Adrenal gland (tissue), 12 donors: ENCODE results near the gene GPRIN1. TPM values are rescaled to one million over a fixed set of nuclear protein-coding genes. Genes with fewer than 3 reads are reported as not detected.

Experiments
- DNase-seq, 7 donors: peaks; one replicate each; pipeline ENCODE4 v3.0.0-alpha.2; 2019 to 2020
- H3K27ac ChIP-seq, 5 donors: fragments of 200-600 bp; sonication (generic) in 4 of 5; 1 replicate in 3 of 5; 2 replicates in 2 of 5; pipeline versions ENCODE4 v1.5.1 to v1.8.0; 2016 to 2020; ENCODE audit warnings: mild to moderate bottlenecking in 1 of 5
- H3K27me3 ChIP-seq: fragments of 200-600 bp; 2 replicates; pipeline ENCODE4 v1.8.0; 2021
- H3K36me3 ChIP-seq, 2 donors: fragments of 200-600 bp; replicated peaks in 1 of 2; 1 replicate in 1 of 2; 2 replicates in 1 of 2; pipeline versions ENCODE4 v1.5.1 to v1.8.0; 2018 to 2022
- H3K4me1 ChIP-seq, 2 donors: fragments of 200-600 bp; replicated peaks in 1 of 2; 1 replicate in 1 of 2; 2 replicates in 1 of 2; pipeline versions ENCODE4 v1.5.1 to v1.8.0; 2018 to 2021
- H3K4me3 ChIP-seq, 4 donors: fragments of 200-600 bp; sonication (generic) in 3 of 4; one replicate each; pipeline ENCODE4 v1.5.1; 2016 to 2018
- H3K9me3 ChIP-seq, 3 donors: fragments of 200-600 bp; sonication (generic) in 1 of 3; replicated peaks in 1 of 3; 1 replicate in 2 of 3; 2 replicates in 1 of 3; pipeline versions ENCODE4 v1.5.1 to v1.8.0; 2016 to 2021
- CTCF ChIP-seq, 6 experiments: fragments of 450-650 bp in 4 of 6; fragments of 200-600 bp in 2 of 6; sonication (generic) in 1 of 6; IDR thresholded peaks; 1 replicate in 5 of 6; 2 replicates in 1 of 6; pipeline versions ENCODE4 v1.5.1 to v1.8.0; 2016 to 2021; ENCODE audit warnings: antibody characterized with exemption in 6 of 6, mild to moderate bottlenecking in 2 of 6, moderate library complexity in 1 of 6
- POLR2A ChIP-seq, 2 donors: fragments of 450-650 bp; IDR thresholded peaks; one replicate each; pipeline ENCODE4 v1.6.1; 2017; ENCODE audit warnings: antibody characterized with exemption in 2 of 2, mild to moderate bottlenecking in 2 of 2, moderate library complexity in 1 of 2
- WGBS, 4 donors: extraction: QIAGEN DNeasy Blood & Tissue Kit in 2 of 4; methylation state at CpG; one replicate each; pipeline versions ENCODE4 v1.1.5 to v1.1.7; 2013 to 2017; 5-methylcytosine and 5-hydroxymethylcytosine counted together
- intact Hi-C, 2 donors: fragments of 100-400 bp; cut with DNase I; formaldehyde crosslinking; loops; one replicate each; pipeline versions ENCODE4 v1.14.1 to v1.15.0; 2022 to 2023
- polyA plus RNA-seq, 3 donors: library from polyadenylated mRNA; stranded (reverse); fragments of 200-250 nt in 2 of 3; fragments of 350-450 nt in 1 of 3; fragmentation: Illumina TruSeq in 1 of 3; extraction: RNeasy Lipid Tissue Mini Kit (QIAGEN cat#74804) in 1 of 3; gene quantifications; one replicate each; pipeline ENCODE4 v1.2.3, GENCODE V29; 2013 to 2014
- total RNA-seq, 9 donors: library from RNA; depleted of rRNA in 4 of 9; stranded (reverse); fragments of >200 nt in 4 of 9; fragments of 120-200 nt in 1 of 9; fragmentation: NEBNext Ultra II Directional in 1 of 9; extraction: Animal tissue kit (Norgen Biotek cat#: 25700) in 1 of 9; gene quantifications; one replicate each; pipeline versions ENCODE4 v1.1.0 to v1.2.4, GENCODE V29; 2013 to 2023
- donor health status: healthy with polysubstance abuse.
- donor health status: Bipolar disorder and iron deficiency.
- donor health status: DM: yes; HTN: yes; CAD: no.
- donor health status: DM: no; HTN: no; CAD: no.
- donor health status: DM: no; HTN: no; CAD: no.
- donor health status: DM: yes; HTN: yes; CAD: no.

The GPRIN1 gene
- total and polyA plus RNA-seq, 12 donors: 0.42 to 4.0 (median 1.4) TPM

DNA sequence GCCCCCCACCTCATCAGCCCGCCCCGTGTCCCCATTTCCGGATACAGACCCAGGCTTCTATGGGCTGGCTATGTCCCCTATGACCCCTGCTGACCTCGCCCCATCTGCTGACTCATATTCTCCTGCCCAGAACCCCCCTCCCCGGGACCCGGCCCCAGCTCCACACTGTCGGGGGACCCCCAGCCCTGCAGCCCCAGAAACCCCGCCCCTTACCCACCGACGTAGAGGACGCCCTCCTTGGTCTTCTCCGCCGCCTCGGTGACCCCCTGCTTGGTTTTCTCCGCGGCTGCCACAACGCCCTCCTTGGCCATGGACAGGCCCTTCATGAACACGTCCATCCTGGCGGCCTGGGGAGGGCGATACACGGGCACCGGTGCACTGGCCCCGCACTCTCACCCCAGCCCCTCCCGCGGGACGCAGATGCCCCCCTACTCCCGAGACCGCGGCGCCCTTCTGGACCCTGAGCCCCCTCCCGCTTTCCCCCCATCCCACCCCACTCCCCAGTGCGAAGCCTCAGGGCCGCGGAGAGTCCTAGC lies 19.4 kb upstream of the GPRIN1 start:
- 13 to 35% (median 14%) methylated on average over 4 to 34 of the region's 34 CpGs for WGBS, 4 donors
- no peak for DNase-seq
- Histone ChIP-seq H3K4me3 (no peak overlapping the region), H3K9me3 (no peaks in the 10 kb centered on the region), H3K4me1 (peaks cover 8 to 16% of the 10 kb centered on the region in 2 donors), H3K36me3 (no peaks in the 10 kb centered on the region), H3K27ac (no peak overlapping the region), H3K27me3 (peaks cover 35% of the 10 kb centered on the region)
- intact Hi-C loops: no loop called here
- TF ChIP-seq POLR2A (IDR thresholded peaks at IDR 0.05) (no peak), CTCF (IDR thresholded peaks at IDR 0.05) (no peak)

- Histone ChIP-seq H3K4me1 (peaks cover 8 to 16% of the 10 kb centered on the region in 2 donors), H3K27me3 (peaks cover 35% of the 10 kb centered on the region), H3K36me3 (no peaks in the 10 kb centered on the region), H3K4me3 (no peak overlapping the region), H3K9me3 (no peaks in the 10 kb centered on the region), H3K27ac (no peak overlapping the region)
- no peak for DNase-seq
- 62 to 70% (median 65%) methylated on average over 13 of the region's 13 CpGs for WGBS, 4 donors
- no peak for TF ChIP-seq POLR2A (IDR thresholded peaks at IDR 0.05)
- no peak for TF ChIP-seq CTCF (IDR thresholded peaks at IDR 0.05)
- intact Hi-C loops: no loop called here
Observed at GRCh38 chr5:176628406-176629228, 18.7 kb upstream of the GPRIN1 start.

- no peaks in the 10 kb centered on the region for H3K9me3 ChIP-seq
- H3K4me3 ChIP-seq: no peak overlapping the region
- WGBS, 4 donors: 65 to 88% (median 76%) methylated on average over 5 of the region's 5 CpGs
- intact Hi-C loops: no loop called here
- H3K27me3 ChIP-seq: peaks cover 32% of the 10 kb centered on the region
- H3K36me3 ChIP-seq: no peaks in the 10 kb centered on the region
- TF ChIP-seq CTCF (IDR thresholded peaks at IDR 0.05) (no peak), POLR2A (IDR thresholded peaks at IDR 0.05) (no peak)
- no peak for DNase-seq
- peaks cover 8 to 16% of the 10 kb centered on the region in 2 donors for H3K4me1 ChIP-seq
- H3K27ac ChIP-seq: no peak overlapping the region
Observed at GRCh38 chr5:176627582-176627981, 17.6 kb upstream of the GPRIN1 start.

DNA sequence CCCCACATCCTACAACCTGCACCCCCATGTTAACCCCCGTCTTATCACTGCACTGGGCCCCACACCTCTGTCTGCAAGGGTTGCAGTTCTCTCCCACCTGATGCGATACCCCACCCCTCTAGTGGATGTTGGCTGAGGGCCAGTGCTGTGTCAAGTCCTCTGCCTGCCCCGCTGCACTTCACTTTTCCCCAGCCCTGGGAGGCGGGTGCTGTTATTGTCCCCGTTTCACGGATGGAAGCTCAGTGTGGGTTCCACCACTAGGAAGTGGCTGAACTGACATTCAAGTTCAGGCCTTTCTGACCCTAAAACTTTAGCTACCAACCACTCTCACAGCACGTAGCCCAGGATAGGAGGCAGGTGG lies 16.9 kb upstream of the GPRIN1 start:
- 80 to 87% (median 83%) methylated on average over 6 to 7 of the region's 7 CpGs for WGBS, 4 donors
- no peak overlapping the region for H3K4me3 ChIP-seq

More for the DNA sequence above, 16.9 kb upstream of the GPRIN1 start:
- Histone ChIP-seq H3K27me3 (peaks cover 26% of the 10 kb centered on the region), H3K36me3 (no peaks in the 10 kb centered on the region), H3K27ac (no peak overlapping the region), H3K9me3 (no peaks in the 10 kb centered on the region), H3K4me1 (peaks cover 8 to 16% of the 10 kb centered on the region in 2 donors)
- DNase-seq: no peak
- TF ChIP-seq CTCF (IDR thresholded peaks at IDR 0.05) (no peak), POLR2A (IDR thresholded peaks at IDR 0.05) (no peak)
- intact Hi-C loops: no loop called here
